WTC11 (cell line): ENCODE results near the gene FLT1. TPM values are rescaled to one million over a fixed set of nuclear protein-coding genes. Genes with fewer than 3 reads are reported as not detected.
A peak's percentile ranks its signal among the peaks of the same experiment; 100 is the strongest.

Experiments used
- ATAC-seq: fragments of 200-7000 bp; cut with Tn5 transposase; 2 replicates; pipeline ENCODE4 v1.10.0; 2021; ENCODE audit warnings: mild to moderate bottlenecking, moderate library complexity
- CTCF ChIA-PET: fragments of 300-600 bp; sonication (Branson Sonifier 250); formaldehyde crosslinking; loops from one replicate; lab custom pipeline; 2021; ENCODE audit warnings: antibody characterized with exemption; lab: Charles Lee
- POLR2A ChIA-PET: fragments of 350-600 bp; sonication (Branson Sonifier 250); formaldehyde crosslinking; loops from one replicate; lab custom pipeline; 2021; ENCODE audit warnings: antibody characterized with exemption; lab: Charles Lee
- DNase-seq: peaks from one replicate; pipeline ENCODE4 v3.0.0; 2021; ENCODE audit warnings: low spot score
- H3K27ac Mint-ChIP-seq: 2 replicates; pipeline ENCODE4 v1.8.0; 2021; ENCODE audit warnings: mixed read lengths
- H3K27me3 Mint-ChIP-seq: 2 replicates; pipeline ENCODE4 v1.8.0; 2021; ENCODE audit warnings: low read depth, mild to moderate bottlenecking, moderate library complexity, mixed read lengths
- H3K36me3 Mint-ChIP-seq: 2 replicates; pipeline ENCODE4 v1.8.0; 2021; ENCODE audit warnings: mixed read lengths
- H3K4me1 Mint-ChIP-seq: 2 replicates; pipeline ENCODE4 v1.8.0; 2022; ENCODE audit warnings: mixed read lengths
- H3K4me3 Mint-ChIP-seq: 2 replicates; pipeline ENCODE4 v1.8.0; 2021; ENCODE audit warnings: mild to moderate bottlenecking, moderate library complexity, mixed read lengths
- H3K9me3 Mint-ChIP-seq: 2 replicates; pipeline ENCODE4 v1.8.0; 2021; ENCODE audit warnings: mixed read lengths
- AR ChIP-seq: fragments of 250-450 bp; sonication (Bioruptor Pico); IDR thresholded peaks from 2 replicates; pipeline ENCODE4 v1.9.0; 2021; ENCODE audit warnings: mild to moderate bottlenecking
- ATF1 ChIP-seq: sonication (generic); formaldehyde crosslinking; IDR thresholded peaks from 2 replicates; pipeline ENCODE4 v1.8.1; 2023; ENCODE audit warnings: mild to moderate bottlenecking, moderate library complexity, missing genetic modification reagents
- CREM ChIP-seq: sonication (generic); formaldehyde crosslinking; IDR thresholded peaks from 2 replicates; pipeline ENCODE4 v1.8.1; 2022; ENCODE audit warnings: mild to moderate bottlenecking, missing genetic modification reagents, moderate library complexity
- ETV6 ChIP-seq: sonication (generic); formaldehyde crosslinking; IDR thresholded peaks from 2 replicates; pipeline ENCODE4 v1.8.1; 2022; ENCODE audit warnings: mild to moderate bottlenecking, missing genetic modification reagents
- FOXJ3 ChIP-seq: sonication (generic); formaldehyde crosslinking; IDR thresholded peaks from 2 replicates; pipeline ENCODE4 v1.9.0; 2021; ENCODE audit warnings: missing genetic modification reagents, mild to moderate bottlenecking, borderline replicate concordance
- NFATC4 ChIP-seq: fragments of 250-450 bp; sonication (Bioruptor Pico); IDR thresholded peaks from 2 replicates; pipeline ENCODE4 v1.9.0; 2021; ENCODE audit warnings: mild to moderate bottlenecking
- NR1H2 ChIP-seq: sonication (generic); formaldehyde crosslinking; IDR thresholded peaks from 2 replicates; pipeline ENCODE4 v1.9.0; 2021; ENCODE audit warnings: mild to moderate bottlenecking, moderate library complexity, missing genetic modification reagents
- NR3C1 ChIP-seq: sonication (generic); formaldehyde crosslinking; conservative IDR thresholded peaks from 2 replicates; pipeline ENCODE4 v1.8.1; 2023; ENCODE audit warnings: low read depth, mild to moderate bottlenecking, missing genetic modification reagents
- OVOL2 ChIP-seq: fragments of 250-450 bp; sonication (Bioruptor Pico); IDR thresholded peaks from 2 replicates; pipeline ENCODE4 v1.9.0; 2021; ENCODE audit warnings: mild to moderate bottlenecking, borderline replicate concordance
- SMAD3 ChIP-seq: sonication (generic); formaldehyde crosslinking; IDR thresholded peaks from 2 replicates; pipeline ENCODE4 v1.8.0; 2022; ENCODE audit warnings: missing genetic modification reagents, mild to moderate bottlenecking, borderline replicate concordance
- SMAD4 ChIP-seq: sonication (generic); formaldehyde crosslinking; IDR thresholded peaks from 2 replicates; pipeline ENCODE4 v1.8.0; 2022; ENCODE audit warnings: mild to moderate bottlenecking, missing genetic modification reagents
- SOX15 ChIP-seq: fragments of 250-450 bp; sonication (Bioruptor Pico); IDR thresholded peaks from 2 replicates; pipeline ENCODE4 v1.9.0; 2021; ENCODE audit warnings: mild to moderate bottlenecking
- ZNF416 ChIP-seq: fragments of 250-450 bp; sonication (Bioruptor Pico); IDR thresholded peaks from 2 replicates; pipeline ENCODE4 v1.9.0; 2021; ENCODE audit warnings: mild to moderate bottlenecking, inconsistent platforms
- total RNA-seq: library from RNA; stranded (reverse); gene quantifications from 3 replicates; pipeline ENCODE4 v1.2.3, GENCODE V29; 2021
- TF ChIP-seq, protein P1 (sequence below): sonication (generic); formaldehyde crosslinking; IDR thresholded peaks from 2 replicates; pipeline ENCODE4 v1.8.0; 2022; ENCODE audit warnings: mild to moderate bottlenecking, missing genetic modification reagents
- TF ChIP-seq, protein P2 (sequence below): sonication (generic); formaldehyde crosslinking; IDR thresholded peaks from 2 replicates; pipeline ENCODE4 v1.8.1; 2022; ENCODE audit warnings: missing genetic modification reagents, borderline replicate concordance
- TF ChIP-seq, protein P3 (sequence below): sonication (generic); formaldehyde crosslinking; conservative IDR thresholded peaks from 2 replicates; pipeline ENCODE4 v1.8.1; 2023; ENCODE audit warnings: mild to moderate bottlenecking, low read depth, missing genetic modification reagents, moderate library complexity
- TF ChIP-seq, protein P4 (sequence below): fragments of 250-450 bp; sonication (Bioruptor Pico); IDR thresholded peaks from 2 replicates; pipeline ENCODE4 v1.9.0; 2021; ENCODE audit warnings: mild to moderate bottlenecking, borderline replicate concordance
- TF ChIP-seq, protein P5 (sequence below): sonication (generic); formaldehyde crosslinking; conservative IDR thresholded peaks from 2 replicates; pipeline ENCODE4 v1.8.1; 2022; ENCODE audit warnings: mild to moderate bottlenecking, missing genetic modification reagents

Gene FLT1
- total RNA-seq, 1 experiment from 2014 or later = 66.3 TPM

DNA sequence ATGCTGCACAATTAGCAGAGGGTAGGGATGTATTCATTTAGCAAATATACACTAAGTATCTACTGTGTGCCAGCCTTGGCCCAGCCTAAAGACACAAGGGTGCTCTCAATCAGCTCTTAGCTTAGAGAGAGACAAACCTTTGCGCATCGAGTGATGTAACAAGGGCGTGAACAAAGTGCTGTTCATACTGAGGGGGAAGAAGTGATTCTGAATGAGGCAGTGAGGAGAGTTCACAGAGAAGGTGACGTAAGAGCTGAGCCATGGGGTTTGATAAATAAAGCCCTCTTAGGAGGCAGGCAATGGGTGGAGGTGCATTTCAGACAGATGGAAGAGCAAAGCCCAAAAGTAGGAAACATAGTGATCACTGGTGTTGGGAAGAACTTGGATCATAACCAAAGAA is 68.5 kb downstream of the FLT1 start:
- peak overlapping the region; percentile 99 for H3K27ac Mint-ChIP-seq
- TF ChIP-seq SMAD3 = no peak
- TF ChIP-seq ETV6 (CRISPR knock-in tag) = no peak
- TF ChIP-seq ZNF416 = no peak
- TF ChIP-seq FOXJ3 (CRISPR knock-in tag) = no peak
- TF ChIP-seq, protein P1, sequence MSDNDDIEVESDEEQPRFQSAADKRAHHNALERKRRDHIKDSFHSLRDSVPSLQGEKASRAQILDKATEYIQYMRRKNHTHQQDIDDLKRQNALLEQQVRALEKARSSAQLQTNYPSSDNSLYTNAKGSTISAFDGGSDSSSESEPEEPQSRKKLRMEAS (CRISPR knock-in tag) = no peak
- no peak for TF ChIP-seq AR (CRISPR knock-in tag)
- no peak for TF ChIP-seq ATF1 (CRISPR knock-in tag)
- TF ChIP-seq NR3C1 (CRISPR knock-in tag) = no peak
- TF ChIP-seq CREM = no peak
- no peak for TF ChIP-seq SMAD4
- no peak for TF ChIP-seq NFATC4
- TF ChIP-seq NR1H2 (CRISPR knock-in tag) = no peak
- TF ChIP-seq, protein P2, sequence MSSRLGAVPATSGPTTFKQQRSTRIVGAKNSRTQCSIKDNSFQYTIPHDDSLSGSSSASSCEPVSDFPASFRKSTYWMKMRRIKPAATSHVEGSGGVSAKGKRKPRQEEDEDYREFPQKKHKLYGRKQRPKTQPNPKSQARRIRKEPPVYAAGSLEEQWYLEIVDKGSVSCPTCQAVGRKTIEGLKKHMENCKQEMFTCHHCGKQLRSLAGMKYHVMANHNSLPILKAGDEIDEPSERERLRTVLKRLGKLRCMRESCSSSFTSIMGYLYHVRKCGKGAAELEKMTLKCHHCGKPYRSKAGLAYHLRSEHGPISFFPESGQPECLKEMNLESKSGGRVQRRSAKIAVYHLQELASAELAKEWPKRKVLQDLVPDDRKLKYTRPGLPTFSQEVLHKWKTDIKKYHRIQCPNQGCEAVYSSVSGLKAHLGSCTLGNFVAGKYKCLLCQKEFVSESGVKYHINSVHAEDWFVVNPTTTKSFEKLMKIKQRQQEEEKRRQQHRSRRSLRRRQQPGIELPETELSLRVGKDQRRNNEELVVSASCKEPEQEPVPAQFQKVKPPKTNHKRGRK (CRISPR knock-in tag) = no peak
- no peak for TF ChIP-seq SOX15 (CRISPR knock-in tag)
- TF ChIP-seq OVOL2 (CRISPR knock-in tag) = no peak
- TF ChIP-seq, protein P3, sequence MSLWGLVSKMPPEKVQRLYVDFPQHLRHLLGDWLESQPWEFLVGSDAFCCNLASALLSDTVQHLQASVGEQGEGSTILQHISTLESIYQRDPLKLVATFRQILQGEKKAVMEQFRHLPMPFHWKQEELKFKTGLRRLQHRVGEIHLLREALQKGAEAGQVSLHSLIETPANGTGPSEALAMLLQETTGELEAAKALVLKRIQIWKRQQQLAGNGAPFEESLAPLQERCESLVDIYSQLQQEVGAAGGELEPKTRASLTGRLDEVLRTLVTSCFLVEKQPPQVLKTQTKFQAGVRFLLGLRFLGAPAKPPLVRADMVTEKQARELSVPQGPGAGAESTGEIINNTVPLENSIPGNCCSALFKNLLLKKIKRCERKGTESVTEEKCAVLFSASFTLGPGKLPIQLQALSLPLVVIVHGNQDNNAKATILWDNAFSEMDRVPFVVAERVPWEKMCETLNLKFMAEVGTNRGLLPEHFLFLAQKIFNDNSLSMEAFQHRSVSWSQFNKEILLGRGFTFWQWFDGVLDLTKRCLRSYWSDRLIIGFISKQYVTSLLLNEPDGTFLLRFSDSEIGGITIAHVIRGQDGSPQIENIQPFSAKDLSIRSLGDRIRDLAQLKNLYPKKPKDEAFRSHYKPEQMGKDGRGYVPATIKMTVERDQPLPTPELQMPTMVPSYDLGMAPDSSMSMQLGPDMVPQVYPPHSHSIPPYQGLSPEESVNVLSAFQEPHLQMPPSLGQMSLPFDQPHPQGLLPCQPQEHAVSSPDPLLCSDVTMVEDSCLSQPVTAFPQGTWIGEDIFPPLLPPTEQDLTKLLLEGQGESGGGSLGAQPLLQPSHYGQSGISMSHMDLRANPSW (CRISPR knock-in tag) = no peak
- TF ChIP-seq, protein P4, sequence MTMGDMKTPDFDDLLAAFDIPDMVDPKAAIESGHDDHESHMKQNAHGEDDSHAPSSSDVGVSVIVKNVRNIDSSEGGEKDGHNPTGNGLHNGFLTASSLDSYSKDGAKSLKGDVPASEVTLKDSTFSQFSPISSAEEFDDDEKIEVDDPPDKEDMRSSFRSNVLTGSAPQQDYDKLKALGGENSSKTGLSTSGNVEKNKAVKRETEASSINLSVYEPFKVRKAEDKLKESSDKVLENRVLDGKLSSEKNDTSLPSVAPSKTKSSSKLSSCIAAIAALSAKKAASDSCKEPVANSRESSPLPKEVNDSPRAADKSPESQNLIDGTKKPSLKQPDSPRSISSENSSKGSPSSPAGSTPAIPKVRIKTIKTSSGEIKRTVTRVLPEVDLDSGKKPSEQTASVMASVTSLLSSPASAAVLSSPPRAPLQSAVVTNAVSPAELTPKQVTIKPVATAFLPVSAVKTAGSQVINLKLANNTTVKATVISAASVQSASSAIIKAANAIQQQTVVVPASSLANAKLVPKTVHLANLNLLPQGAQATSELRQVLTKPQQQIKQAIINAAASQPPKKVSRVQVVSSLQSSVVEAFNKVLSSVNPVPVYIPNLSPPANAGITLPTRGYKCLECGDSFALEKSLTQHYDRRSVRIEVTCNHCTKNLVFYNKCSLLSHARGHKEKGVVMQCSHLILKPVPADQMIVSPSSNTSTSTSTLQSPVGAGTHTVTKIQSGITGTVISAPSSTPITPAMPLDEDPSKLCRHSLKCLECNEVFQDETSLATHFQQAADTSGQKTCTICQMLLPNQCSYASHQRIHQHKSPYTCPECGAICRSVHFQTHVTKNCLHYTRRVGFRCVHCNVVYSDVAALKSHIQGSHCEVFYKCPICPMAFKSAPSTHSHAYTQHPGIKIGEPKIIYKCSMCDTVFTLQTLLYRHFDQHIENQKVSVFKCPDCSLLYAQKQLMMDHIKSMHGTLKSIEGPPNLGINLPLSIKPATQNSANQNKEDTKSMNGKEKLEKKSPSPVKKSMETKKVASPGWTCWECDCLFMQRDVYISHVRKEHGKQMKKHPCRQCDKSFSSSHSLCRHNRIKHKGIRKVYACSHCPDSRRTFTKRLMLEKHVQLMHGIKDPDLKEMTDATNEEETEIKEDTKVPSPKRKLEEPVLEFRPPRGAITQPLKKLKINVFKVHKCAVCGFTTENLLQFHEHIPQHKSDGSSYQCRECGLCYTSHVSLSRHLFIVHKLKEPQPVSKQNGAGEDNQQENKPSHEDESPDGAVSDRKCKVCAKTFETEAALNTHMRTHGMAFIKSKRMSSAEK (CRISPR knock-in tag) = no peak
- TF ChIP-seq, protein P5, sequence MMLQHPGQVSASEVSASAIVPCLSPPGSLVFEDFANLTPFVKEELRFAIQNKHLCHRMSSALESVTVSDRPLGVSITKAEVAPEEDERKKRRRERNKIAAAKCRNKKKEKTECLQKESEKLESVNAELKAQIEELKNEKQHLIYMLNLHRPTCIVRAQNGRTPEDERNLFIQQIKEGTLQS = no peak
- no peak for DNase-seq
- POLR2A ChIA-PET = no interaction called here
- CTCF ChIA-PET = no interaction called here
- no peak for ATAC-seq
- peaks cover 79% of the 10 kb centered on the region for H3K4me1 Mint-ChIP-seq
- H3K27me3 Mint-ChIP-seq = no peaks in the 10 kb centered on the region
- H3K9me3 Mint-ChIP-seq = no peaks in the 10 kb centered on the region
- no peak overlapping the region for H3K4me3 Mint-ChIP-seq
- H3K36me3 Mint-ChIP-seq = peaks cover 59% of the 10 kb centered on the region
